GM12874 (cell line): ENCODE measurements around the gene ASIC4.

Experiments
- TF ChIP-seq, protein P1 (sequence below): IDR thresholded peaks from 2 replicates; pipeline ENCODE4 v1.5.1; 2011; ENCODE audit warnings: low read depth, mild to moderate bottlenecking, control low read depth, low read length, moderate library complexity; ENCODE audit not compliant: insufficient read depth

ASIC4 gene

DNA sequence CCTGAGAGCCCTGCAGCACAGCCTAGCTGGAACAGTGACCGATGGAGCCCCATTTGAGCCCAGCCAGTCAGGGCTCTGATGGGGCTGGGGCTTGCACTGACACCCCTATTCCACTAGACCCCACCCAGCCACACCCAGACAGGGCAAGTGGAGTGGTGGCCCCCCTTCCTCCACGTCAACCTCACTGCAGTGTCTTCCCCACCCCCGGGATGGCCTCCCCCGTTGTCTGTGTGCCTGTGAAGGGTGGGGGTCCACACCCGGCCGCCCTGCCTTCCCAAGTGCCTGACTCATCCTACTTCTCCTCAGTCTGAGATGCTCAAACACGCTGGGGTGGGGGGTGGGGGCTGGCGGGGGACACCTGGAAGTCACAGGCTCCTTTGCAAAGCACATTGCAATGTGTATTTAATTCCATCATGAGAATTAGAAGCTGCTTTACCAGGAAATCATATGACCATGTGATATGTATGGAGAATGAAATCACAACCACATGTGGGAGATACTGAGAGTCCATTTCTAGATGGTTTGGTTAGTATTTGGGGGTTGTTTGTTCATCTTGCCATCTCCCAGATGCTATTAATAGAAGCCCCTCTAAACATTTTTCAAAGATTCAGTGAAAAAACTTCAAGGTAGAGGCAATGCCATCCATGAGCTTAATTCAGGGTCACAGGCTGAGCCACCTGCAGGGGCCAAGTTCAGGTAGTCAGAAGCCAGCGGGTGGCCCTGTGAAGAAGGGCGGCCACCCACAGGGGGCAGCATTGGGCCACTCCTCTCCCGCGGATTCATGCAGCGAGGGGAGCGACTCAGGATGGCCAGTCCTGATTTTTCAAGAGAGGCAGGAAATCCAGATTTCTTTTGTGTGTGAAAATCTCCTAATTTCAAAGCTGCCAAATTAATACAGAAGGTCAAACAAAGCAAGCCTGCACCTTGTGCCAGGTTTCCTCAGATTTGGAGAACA lies 38.3 kb upstream of the ASIC4 start:
- TF ChIP-seq, protein P1, sequence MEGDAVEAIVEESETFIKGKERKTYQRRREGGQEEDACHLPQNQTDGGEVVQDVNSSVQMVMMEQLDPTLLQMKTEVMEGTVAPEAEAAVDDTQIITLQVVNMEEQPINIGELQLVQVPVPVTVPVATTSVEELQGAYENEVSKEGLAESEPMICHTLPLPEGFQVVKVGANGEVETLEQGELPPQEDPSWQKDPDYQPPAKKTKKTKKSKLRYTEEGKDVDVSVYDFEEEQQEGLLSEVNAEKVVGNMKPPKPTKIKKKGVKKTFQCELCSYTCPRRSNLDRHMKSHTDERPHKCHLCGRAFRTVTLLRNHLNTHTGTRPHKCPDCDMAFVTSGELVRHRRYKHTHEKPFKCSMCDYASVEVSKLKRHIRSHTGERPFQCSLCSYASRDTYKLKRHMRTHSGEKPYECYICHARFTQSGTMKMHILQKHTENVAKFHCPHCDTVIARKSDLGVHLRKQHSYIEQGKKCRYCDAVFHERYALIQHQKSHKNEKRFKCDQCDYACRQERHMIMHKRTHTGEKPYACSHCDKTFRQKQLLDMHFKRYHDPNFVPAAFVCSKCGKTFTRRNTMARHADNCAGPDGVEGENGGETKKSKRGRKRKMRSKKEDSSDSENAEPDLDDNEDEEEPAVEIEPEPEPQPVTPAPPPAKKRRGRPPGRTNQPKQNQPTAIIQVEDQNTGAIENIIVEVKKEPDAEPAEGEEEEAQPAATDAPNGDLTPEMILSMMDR: peak; percentile 83

DNA sequence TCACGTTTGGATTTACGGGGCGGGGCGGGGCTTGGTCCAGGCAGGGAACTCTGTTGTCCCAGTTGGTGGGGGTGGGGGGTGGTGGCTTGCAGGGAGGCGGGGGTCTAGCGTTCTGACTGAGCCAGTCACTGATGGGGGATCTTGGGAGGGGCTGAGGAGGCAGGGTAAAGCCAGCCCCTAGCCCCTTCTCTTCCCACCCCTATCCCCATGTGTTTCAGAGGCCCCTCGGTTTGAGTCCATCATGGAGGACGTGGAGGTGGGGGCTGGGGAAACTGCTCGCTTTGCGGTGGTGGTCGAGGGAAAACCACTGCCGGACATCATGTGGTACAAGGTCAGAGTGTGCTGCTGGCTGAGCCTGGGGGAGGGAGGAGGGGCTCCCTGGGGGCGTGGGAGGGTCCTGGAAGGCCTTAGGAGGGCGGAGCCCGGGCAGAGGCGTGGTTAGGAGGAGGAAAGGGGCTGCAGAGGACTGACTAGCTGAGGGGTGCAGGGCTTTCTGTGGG lies 37.6 kb upstream of the ASIC4 start:
- TF ChIP-seq, protein P1: no peak

DNA sequence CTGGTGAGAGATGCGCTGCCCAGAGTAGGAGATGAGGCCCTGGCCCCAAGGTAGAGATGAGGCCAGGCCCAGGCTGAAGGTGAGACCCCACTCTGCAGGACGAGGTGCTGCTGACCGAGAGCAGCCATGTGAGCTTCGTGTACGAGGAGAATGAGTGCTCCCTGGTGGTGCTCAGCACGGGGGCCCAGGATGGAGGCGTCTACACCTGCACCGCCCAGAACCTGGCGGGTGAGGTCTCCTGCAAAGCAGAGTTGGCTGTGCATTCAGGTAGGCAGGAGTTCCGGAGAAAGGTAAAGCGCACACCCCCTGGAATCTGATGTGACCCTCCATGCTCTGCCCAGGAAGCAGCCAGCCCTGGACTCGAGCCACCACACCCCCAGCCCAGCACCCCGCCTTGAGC lies 37.1 kb upstream of the ASIC4 start:
- TF ChIP-seq, protein P1: no peak

DNA sequence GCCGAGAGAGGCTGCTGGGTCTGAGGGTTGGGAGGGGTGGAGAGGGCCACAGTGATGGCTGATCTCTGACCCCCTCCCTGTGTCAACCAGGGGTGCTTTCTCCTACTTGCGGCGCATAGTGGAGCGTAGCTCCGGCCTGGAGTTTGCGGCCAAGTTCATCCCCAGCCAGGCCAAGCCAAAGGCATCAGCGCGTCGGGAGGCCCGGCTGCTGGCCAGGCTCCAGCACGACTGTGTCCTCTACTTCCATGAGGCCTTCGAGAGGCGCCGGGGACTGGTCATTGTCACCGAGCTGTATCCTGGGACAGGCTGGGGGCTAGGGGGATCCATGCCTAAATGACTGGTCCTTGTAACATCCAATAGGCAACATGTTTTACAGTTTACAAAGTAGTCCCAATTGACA lies 36.5 kb upstream of the ASIC4 start:
- TF ChIP-seq, protein P1: no peak

DNA sequence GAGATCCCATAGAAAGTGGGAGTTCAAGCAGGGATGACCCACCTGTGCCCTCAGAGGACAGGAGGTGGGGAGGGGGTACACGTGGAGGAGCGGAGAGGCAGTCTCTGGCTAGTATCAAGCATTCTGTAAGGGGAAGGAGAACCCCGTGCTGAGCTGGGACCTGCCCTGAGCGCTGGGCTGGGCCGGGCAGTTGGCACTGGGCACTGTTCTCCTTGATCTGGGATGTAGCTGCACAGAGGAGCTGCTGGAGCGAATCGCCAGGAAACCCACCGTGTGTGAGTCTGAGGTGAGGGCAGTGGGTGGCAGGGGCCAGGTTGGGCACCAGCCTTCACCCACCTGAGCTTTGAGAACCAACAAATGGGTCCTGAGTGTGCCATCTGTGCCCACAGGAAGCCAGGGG lies 35.4 kb upstream of the ASIC4 start:
- TF ChIP-seq, protein P1: no peak

DNA sequence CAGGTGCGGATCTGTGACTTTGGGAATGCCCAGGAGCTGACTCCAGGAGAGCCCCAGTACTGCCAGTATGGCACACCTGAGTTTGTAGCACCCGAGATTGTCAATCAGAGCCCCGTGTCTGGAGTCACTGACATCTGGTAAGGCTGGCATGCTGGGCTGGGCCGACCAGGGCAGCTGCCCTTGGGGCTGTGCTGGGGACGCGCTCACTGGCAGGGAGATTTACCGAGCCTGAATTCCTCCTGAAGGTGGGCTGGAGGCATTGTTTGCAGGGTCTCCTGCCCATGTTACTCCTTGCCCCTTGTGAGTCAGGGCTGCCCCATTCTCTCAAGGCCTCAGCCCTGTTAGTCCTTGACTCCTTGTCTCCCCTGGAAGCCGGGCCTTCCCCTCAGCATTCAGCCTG lies 34.3 kb upstream of the ASIC4 start:
- TF ChIP-seq, protein P1: no peak

DNA sequence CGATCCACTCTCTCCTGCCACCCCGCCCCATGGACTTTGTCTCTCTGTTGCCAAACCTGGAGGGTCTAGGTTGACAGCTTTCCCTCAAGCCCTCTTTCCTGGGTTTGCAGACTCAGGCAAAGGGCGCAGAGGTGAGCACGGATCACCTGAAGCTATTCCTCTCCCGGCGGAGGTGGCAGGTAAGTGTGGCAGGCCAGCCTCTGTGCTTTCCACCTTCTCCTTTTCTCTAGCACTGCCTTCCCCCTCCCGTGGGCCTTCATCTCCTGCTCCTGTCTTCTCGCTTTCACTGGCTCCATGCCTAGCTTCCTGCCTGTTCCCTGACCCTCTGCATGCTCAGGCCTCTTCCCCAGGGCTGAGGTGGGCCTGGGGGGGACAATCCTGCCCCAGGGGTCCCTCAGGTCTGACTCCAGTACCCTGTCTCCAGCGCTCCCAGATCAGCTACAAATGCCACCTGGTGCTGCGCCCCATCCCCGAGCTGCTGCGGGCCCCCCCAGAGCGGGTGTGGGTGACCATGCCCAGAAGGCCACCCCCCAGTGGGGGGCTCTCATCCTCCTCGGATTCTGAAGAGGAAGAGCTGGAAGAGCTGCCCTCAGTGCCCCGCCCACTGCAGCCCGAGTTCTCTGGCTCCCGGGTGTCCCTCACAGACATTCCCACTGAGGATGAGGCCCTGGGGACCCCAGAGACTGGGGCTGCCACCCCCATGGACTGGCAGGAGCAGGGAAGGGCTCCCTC lies 31.4 kb upstream of the ASIC4 start:
- TF ChIP-seq, protein P1: no peak
